Hepatocyte (in vitro differentiated cells): Measurements from ENCODE around the gene SLX4. TPM values are rescaled to one million over a fixed set of nuclear protein-coding genes. Genes with fewer than 3 reads are reported as not detected.

Source experiments
- DNase-seq: peaks from one replicate; pipeline ENCODE4 v3.0.0-alpha.2; 2016; ENCODE audit warnings: low spot score
- H2AFZ ChIP-seq: fragments of 200-600 bp; sonication (generic); 2 replicates; pipeline ENCODE4 v1.6.0; 2016; ENCODE audit warnings: antibody characterized with exemption, mild to moderate bottlenecking
- H3K27ac ChIP-seq: fragments of 200-600 bp; sonication (generic); 2 replicates; pipeline ENCODE4 v1.5.1; 2016; ENCODE audit warnings: mild to moderate bottlenecking
- H3K27me3 ChIP-seq: fragments of 200-600 bp; sonication (generic); 2 replicates; pipeline ENCODE4 v1.6.1; 2016
- H3K36me3 ChIP-seq: fragments of 200-600 bp; sonication (generic); replicated peaks from 2 replicates; pipeline ENCODE4 v1.5.1; 2016; ENCODE audit warnings: low read depth; ENCODE audit not compliant: insufficient read depth
- H3K4me1 ChIP-seq: fragments of 200-600 bp; sonication (generic); 2 replicates; pipeline ENCODE4 v1.5.1; 2016; ENCODE audit warnings: mild to moderate bottlenecking, moderate library complexity; ENCODE audit not compliant: insufficient read depth
- H3K4me2 ChIP-seq: fragments of 200-600 bp; sonication (generic); 2 replicates; pipeline ENCODE4 v1.6.0; 2016
- H3K4me3 ChIP-seq: fragments of 200-600 bp; sonication (generic); 2 replicates; pipeline ENCODE4 v1.5.1; 2016; ENCODE audit warnings: mild to moderate bottlenecking
- H3K79me2 ChIP-seq: fragments of 200-600 bp; sonication (generic); 2 replicates; pipeline ENCODE4 v1.6.0; 2017; ENCODE audit warnings: mild to moderate bottlenecking
- H3K9me2 ChIP-seq: fragments of 200-600 bp; sonication (generic); replicated peaks from 2 replicates; pipeline ENCODE4 v1.6.0; 2017; ENCODE audit warnings: mild to moderate bottlenecking; ENCODE audit not compliant: insufficient read depth
- H3K9me3 ChIP-seq: fragments of 200-600 bp; sonication (generic); 2 replicates; pipeline ENCODE4 v1.5.1; 2016; ENCODE audit warnings: low read depth, mild to moderate bottlenecking
- H4K20me1 ChIP-seq: fragments of 200-600 bp; sonication (generic); 2 replicates; pipeline ENCODE4 v1.6.0; 2016; ENCODE audit warnings: mild to moderate bottlenecking; ENCODE audit not compliant: insufficient read depth, poor library complexity, severe bottlenecking
- CTCF ChIP-seq: fragments of 200-600 bp; sonication (generic); IDR thresholded peaks from 2 replicates; pipeline ENCODE4 v1.5.1; 2016; ENCODE audit warnings: antibody characterized with exemption, mild to moderate bottlenecking; ENCODE audit not compliant: poor library complexity
- EZH2 ChIP-seq: fragments of 200-600 bp; sonication (generic); IDR thresholded peaks from 2 replicates; pipeline ENCODE4 v1.6.1; 2016; ENCODE audit warnings: antibody characterized with exemption, mild to moderate bottlenecking, borderline replicate concordance
- EZH2phosphoT487 ChIP-seq: fragments of 200-600 bp; sonication (generic); IDR thresholded peaks from one replicate; pipeline ENCODE4 v1.6.1; 2018; ENCODE audit warnings: antibody characterized with exemption, mild to moderate bottlenecking, low read depth, moderate library complexity; ENCODE audit not compliant: unreplicated experiment, severe bottlenecking
- WGBS: methylation state at CpG from one replicate; pipeline ENCODE4 v1.1.6; 2016; ENCODE audit warnings: low lambda C conversion rate; ENCODE audit errors: missing lambda C conversion rate; 5-methylcytosine and 5-hydroxymethylcytosine counted together
- polyA plus RNA-seq: library from polyadenylated mRNA; unstranded; fragments of >200 nt; fragmentation: Nextera tagmentation; extraction: Ambion mirVana; gene quantifications from 2 replicates; pipeline ENCODE4 v1.2.1, GENCODE V29; 2016
- total RNA-seq: library from RNA; depleted of rRNA; stranded (reverse); fragments of >200 nt; gene quantifications from 2 replicates; pipeline ENCODE4 v1.2.3, GENCODE V29; 2014

SLX4 gene
- total and polyA plus RNA-seq, 2 experiments from 2014 or later: 1.9 to 4.6 TPM

- WGBS: 26% methylated on average over 3 of the region's 3 CpGs
- Histone ChIP-seq H3K27ac (peak overlapping the region; percentile 96), H3K4me2 (peak overlapping the region; percentile 39), H3K36me3 (no peaks in the 10 kb centered on the region), H3K9me2 (no peaks in the 10 kb centered on the region), H3K4me1 (peaks cover 41% of the 10 kb centered on the region), H3K27me3 (no peaks in the 10 kb centered on the region), H3K9me3 (no peaks in the 10 kb centered on the region), H3K79me2 (peaks cover 75% of the 10 kb centered on the region), H2AFZ (peak overlapping the region; percentile 12), H3K4me3 (no peak overlapping the region), H4K20me1 (no peaks in the 10 kb centered on the region)
- peak; percentile 75 for DNase-seq
- TF ChIP-seq EZH2: no peak
- no peak for TF ChIP-seq CTCF
- TF ChIP-seq EZH2phosphoT487: no peak
Observed at GRCh38 chr16:3637371-3637923, 26.0 kb upstream of the SLX4 start.

GRCh38 chr16:3625911-3626732, 14.7 kb upstream of the SLX4 start:
- WGBS: 90% methylated on average over 4 of the region's 4 CpGs
- no peak for DNase-seq
- Histone ChIP-seq H3K79me2 (peaks cover 66% of the 10 kb centered on the region), H3K27me3 (no peaks in the 10 kb centered on the region), H3K9me2 (no peaks in the 10 kb centered on the region), H3K4me1 (no peaks in the 10 kb centered on the region), H3K4me2 (no peak overlapping the region), H3K9me3 (no peaks in the 10 kb centered on the region), H3K4me3 (no peak overlapping the region), H4K20me1 (peaks cover 2% of the 10 kb centered on the region), H2AFZ (no peak overlapping the region), H3K27ac (no peak overlapping the region), H3K36me3 (no peaks in the 10 kb centered on the region)
- TF ChIP-seq EZH2phosphoT487 (no peak), EZH2 (no peak), CTCF (no peak)

- DNase-seq: no peak
- no peak for TF ChIP-seq EZH2phosphoT487
- no peak for TF ChIP-seq EZH2
- TF ChIP-seq CTCF: no peak
- H3K4me2 ChIP-seq: no peak overlapping the region
- no peak overlapping the region for H3K27ac ChIP-seq
- H3K9me2 ChIP-seq: no peaks in the 10 kb centered on the region
- H3K79me2 ChIP-seq: peaks cover 66% of the 10 kb centered on the region
- no peaks in the 10 kb centered on the region for H3K4me1 ChIP-seq
- H2AFZ ChIP-seq: no peak overlapping the region
- H3K36me3 ChIP-seq: no peaks in the 10 kb centered on the region
- no peaks in the 10 kb centered on the region for H3K27me3 ChIP-seq
- WGBS: 96% methylated on average over 5 of the region's 5 CpGs
- H4K20me1 ChIP-seq: peaks cover 2% of the 10 kb centered on the region
- H3K4me3 ChIP-seq: no peak overlapping the region
- H3K9me3 ChIP-seq: no peaks in the 10 kb centered on the region
Observed at GRCh38 chr16:3625331-3625730, 13.9 kb upstream of the SLX4 start.
